Activated CD4-positive, alpha-beta T cell treated with anti-CD3 and anti-CD28 coated beads, Interleukin-2, Interleukin-6, amounts not matched to agents 100 ng/mL and 50 ng/mL, durations not matched to agents 16 hours and 8 hours (primary cell): ENCODE measurements around the gene PIK3R6.

ENCODE experiments used
- DNase-seq: peaks from one replicate; pipeline ENCODE4 v3.0.0-alpha.2; 2020

The PIK3R6 gene

GRCh38 chr17:8849311-8850041, 18.0 kb downstream of the PIK3R6 start:
- no peak for DNase-seq

- DNase-seq: no peak
These were observed 19.6 kb downstream of the PIK3R6 start for GRCh38 chr17:8847891-8848290.

- peak; percentile 31 for DNase-seq
These were observed 20.7 kb downstream of the PIK3R6 start for GRCh38 chr17:8846768-8847211.

GRCh38 chr17:8844229-8845218, 22.9 kb downstream of the PIK3R6 start:
- no peak for DNase-seq

- DNase-seq: no peak
These were observed 24.1 kb downstream of the PIK3R6 start for GRCh38 chr17:8843344-8843743.

GRCh38 chr17:8841844-8842243, 25.6 kb downstream of the PIK3R6 start:
- DNase-seq: no peak

- DNase-seq: no peak
These were observed 28.0 kb downstream of the PIK3R6 start for GRCh38 chr17:8839410-8839935.

GRCh38 chr17:8838551-8839095, 28.9 kb downstream of the PIK3R6 start:
- no peak for DNase-seq

- no peak for DNase-seq
These were observed 29.9 kb downstream of the PIK3R6 start for GRCh38 chr17:8837563-8838075.

- no peak for DNase-seq
These were observed 30.5 kb downstream of the PIK3R6 start for GRCh38 chr17:8836821-8837562.

GRCh38 chr17:8835631-8836364, 31.7 kb downstream of the PIK3R6 start:
- DNase-seq: no peak

GRCh38 chr17:8835106-8835505, 32.4 kb downstream of the PIK3R6 start:
- DNase-seq: no peak

GRCh38 chr17:8832711-8833352, 34.6 kb downstream of the PIK3R6 start:
- DNase-seq: peak; percentile 52

- no peak for DNase-seq
These were observed 36.1 kb downstream of the PIK3R6 start for GRCh38 chr17:8831234-8831849.

- DNase-seq: no peak
These were observed 37.3 kb downstream of the PIK3R6 start for GRCh38 chr17:8830141-8830540.

- DNase-seq: no peak
These were observed 38.2 kb downstream of the PIK3R6 start for GRCh38 chr17:8829036-8829941.

- DNase-seq: no peak
These were observed 39.0 kb downstream of the PIK3R6 start for GRCh38 chr17:8828517-8828875.

GRCh38 chr17:8826808-8827435, 40.6 kb downstream of the PIK3R6 start:
- DNase-seq: no peak

- no peak for DNase-seq
These were observed 41.7 kb downstream of the PIK3R6 start for GRCh38 chr17:8825802-8826201.
